Measurements from ENCODE around the gene HCN2. TPM values are rescaled to one million over a fixed set of nuclear protein-coding genes. Genes with fewer than 3 reads are reported as not detected.

HCN2 gene
- total RNA-seq, 2 donors from 2014 or later: 0.15 to 0.75 TPM

DNA sequence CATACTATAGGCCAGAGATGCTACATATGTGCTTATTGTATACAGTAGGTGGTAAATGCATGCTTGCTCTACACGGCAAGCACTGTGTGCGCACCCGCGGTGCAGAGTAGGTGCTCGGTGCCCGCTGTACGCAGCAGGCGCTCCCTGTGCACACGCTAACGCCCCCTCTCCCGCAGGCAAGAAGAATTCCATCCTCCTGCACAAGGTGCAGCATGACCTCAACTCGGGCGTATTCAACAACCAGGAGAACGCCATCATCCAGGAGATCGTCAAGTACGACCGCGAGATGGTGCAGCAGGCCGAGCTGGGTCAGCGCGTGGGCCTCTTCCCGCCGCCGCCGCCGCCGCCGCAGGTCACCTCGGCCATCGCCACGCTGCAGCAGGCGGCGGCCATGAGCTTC lies 25.9 kb downstream of the HCN2 start:
- no peaks in the 10 kb centered on the region for H3K27me3 Mint-ChIP-seq (ENCODE audit: insufficient read depth)
- H3K9me3 Mint-ChIP-seq: no peaks in the 10 kb centered on the region
- Histone ChIP-seq H3K27ac (ENCODE audit: low read depth, low read length) (no peak overlapping the region), H3K4me3 (ENCODE audit: low read length) (no peak overlapping the region), H3K9ac (ENCODE audit: extremely low read depth, low read length, poor library complexity, severe bottlenecking) (no peak overlapping the region), H3K4me1 (ENCODE audit: control insufficient read depth, insufficient read depth, low read length) (no peaks in the 10 kb centered on the region), H3K9me3 (ENCODE audit: control insufficient read depth, low read length) (no peaks in the 10 kb centered on the region), H3K36me3 (ENCODE audit: control insufficient read depth, insufficient read depth, low read length) (peaks cover 3% of the 10 kb centered on the region), H3K27me3 (ENCODE audit: control insufficient read depth, insufficient read depth, low read length, poor library complexity, severe bottlenecking) (no peaks in the 10 kb centered on the region)
- no peak overlapping the region for H3K27ac Mint-ChIP-seq
- 91 to 95% methylated on average over 21 to 33 of the region's 33 CpGs for WGBS, 2 experiments (ENCODE audit: insufficient coverage in 1 of 2, insufficient read length in 1 of 2)
- TF ChIP-seq, protein P1, sequence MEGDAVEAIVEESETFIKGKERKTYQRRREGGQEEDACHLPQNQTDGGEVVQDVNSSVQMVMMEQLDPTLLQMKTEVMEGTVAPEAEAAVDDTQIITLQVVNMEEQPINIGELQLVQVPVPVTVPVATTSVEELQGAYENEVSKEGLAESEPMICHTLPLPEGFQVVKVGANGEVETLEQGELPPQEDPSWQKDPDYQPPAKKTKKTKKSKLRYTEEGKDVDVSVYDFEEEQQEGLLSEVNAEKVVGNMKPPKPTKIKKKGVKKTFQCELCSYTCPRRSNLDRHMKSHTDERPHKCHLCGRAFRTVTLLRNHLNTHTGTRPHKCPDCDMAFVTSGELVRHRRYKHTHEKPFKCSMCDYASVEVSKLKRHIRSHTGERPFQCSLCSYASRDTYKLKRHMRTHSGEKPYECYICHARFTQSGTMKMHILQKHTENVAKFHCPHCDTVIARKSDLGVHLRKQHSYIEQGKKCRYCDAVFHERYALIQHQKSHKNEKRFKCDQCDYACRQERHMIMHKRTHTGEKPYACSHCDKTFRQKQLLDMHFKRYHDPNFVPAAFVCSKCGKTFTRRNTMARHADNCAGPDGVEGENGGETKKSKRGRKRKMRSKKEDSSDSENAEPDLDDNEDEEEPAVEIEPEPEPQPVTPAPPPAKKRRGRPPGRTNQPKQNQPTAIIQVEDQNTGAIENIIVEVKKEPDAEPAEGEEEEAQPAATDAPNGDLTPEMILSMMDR (conservative IDR thresholded peaks at IDR 0.05): no peak
- no peak overlapping the region for H3K4me3 Mint-ChIP-seq
- peaks cover 43% of the 10 kb centered on the region for H3K36me3 Mint-ChIP-seq (ENCODE audit: low read depth)
- DNase-seq: no peak
- no peaks in the 10 kb centered on the region for H3K4me1 Mint-ChIP-seq

- peaks cover 3% of the 10 kb centered on the region for H3K36me3 ChIP-seq (ENCODE audit: control insufficient read depth, insufficient read depth, low read length)
- no peaks in the 10 kb centered on the region for H3K9me3 ChIP-seq (ENCODE audit: control insufficient read depth, low read length)
- H3K27me3 ChIP-seq (ENCODE audit: control insufficient read depth, insufficient read depth, low read length, poor library complexity, severe bottlenecking): no peaks in the 10 kb centered on the region
- Mint-ChIP-seq H3K27ac (no peak overlapping the region), H3K27me3 (ENCODE audit: insufficient read depth) (no peaks in the 10 kb centered on the region), H3K9me3 (no peaks in the 10 kb centered on the region), H3K4me3 (no peak overlapping the region), H3K4me1 (no peaks in the 10 kb centered on the region), H3K36me3 (ENCODE audit: low read depth) (peaks cover 43% of the 10 kb centered on the region)
- no peak overlapping the region for H3K9ac ChIP-seq (ENCODE audit: extremely low read depth, low read length, poor library complexity, severe bottlenecking)
- DNase-seq: no peak
- H3K27ac ChIP-seq (ENCODE audit: low read depth, low read length): no peak overlapping the region
- no peak overlapping the region for H3K4me3 ChIP-seq (ENCODE audit: low read length)
- TF ChIP-seq, protein P1 (conservative IDR thresholded peaks at IDR 0.05): no peak
- WGBS, 2 experiments (ENCODE audit: insufficient coverage in 1 of 2, insufficient read length in 1 of 2): 60 to 85% methylated on average over 11 to 67 of the region's 97 CpGs
- H3K4me1 ChIP-seq (ENCODE audit: control insufficient read depth, insufficient read depth, low read length): no peaks in the 10 kb centered on the region
These were observed 26.5 kb downstream of the HCN2 start for GRCh38 chr19:616062-616700.

GRCh38 chr19:616747-617526 lies 27.3 kb downstream of the HCN2 start:
- Histone ChIP-seq H3K9me3 (ENCODE audit: control insufficient read depth, low read length) (no peaks in the 10 kb centered on the region), H3K4me3 (ENCODE audit: low read length) (no peak overlapping the region), H3K36me3 (ENCODE audit: control insufficient read depth, insufficient read depth, low read length) (peaks cover 3% of the 10 kb centered on the region), H3K27me3 (ENCODE audit: control insufficient read depth, insufficient read depth, low read length, poor library complexity, severe bottlenecking) (no peaks in the 10 kb centered on the region), H3K27ac (ENCODE audit: low read depth, low read length) (no peak overlapping the region), H3K9ac (ENCODE audit: extremely low read depth, low read length, poor library complexity, severe bottlenecking) (no peak overlapping the region), H3K4me1 (ENCODE audit: control insufficient read depth, insufficient read depth, low read length) (no peaks in the 10 kb centered on the region)
- peaks cover 43% of the 10 kb centered on the region for H3K36me3 Mint-ChIP-seq (ENCODE audit: low read depth)
- no peaks in the 10 kb centered on the region for H3K4me1 Mint-ChIP-seq
- H3K4me3 Mint-ChIP-seq: no peak overlapping the region
- no peaks in the 10 kb centered on the region for H3K27me3 Mint-ChIP-seq (ENCODE audit: insufficient read depth)
- H3K9me3 Mint-ChIP-seq: no peaks in the 10 kb centered on the region
- H3K27ac Mint-ChIP-seq: no peak overlapping the region
- TF ChIP-seq, protein P1 (conservative IDR thresholded peaks at IDR 0.05): no peak
- WGBS, 2 experiments (ENCODE audit: insufficient coverage in 1 of 2, insufficient read length in 1 of 2): 96 to 99% methylated on average over 31 to 51 of the region's 58 CpGs
- DNase-seq: no peak
